ENCODE measurements around the gene SIX2.

The SIX2 gene

GRCh38 chr2:45002686-45003085 is 6.6 kb downstream of the SIX2 start:
- Histone ChIP-seq H3K79me2 (ENCODE audit: insufficient read depth, low read length) (no peaks in the 10 kb centered on the region), H3K4me2 (ENCODE audit: low read depth, low read length, poor library complexity, severe bottlenecking) (no peak overlapping the region), H2AFZ (ENCODE audit: low read depth, low read length, severe bottlenecking) (no peak overlapping the region), H3K4me3 (ENCODE audit: insufficient read depth, low read length, poor library complexity, severe bottlenecking) (no peak overlapping the region), H3K9me3 (ENCODE audit: insufficient read depth, low read length) (no peaks in the 10 kb centered on the region), H3F3A (ENCODE audit: insufficient read depth) (no peaks in the 10 kb centered on the region), H3K9ac (ENCODE audit: low read length) (no peak overlapping the region), H3K27me3 (ENCODE audit: low read length) (no peaks in the 10 kb centered on the region), H3K27ac (ENCODE audit: low read depth, low read length) (no peak overlapping the region), H3K36me3 (ENCODE audit: low read length) (no peaks in the 10 kb centered on the region), H3K9me2 (replicated peaks; ENCODE audit: insufficient read depth, low read length) (no peaks in the 10 kb centered on the region), H4K20me1 (ENCODE audit: low read depth, low read length) (no peaks in the 10 kb centered on the region)
- TF ChIP-seq CTCF (IDR thresholded peaks at IDR 0.05; ENCODE audit: insufficient read depth, low read length, poor library complexity, severe bottlenecking) (no peak), EZH2phosphoT487 (conservative IDR thresholded peaks at IDR 0.05; ENCODE audit: low read length) (no peak)

- no peaks in the 10 kb centered on the region for H3F3A ChIP-seq (ENCODE audit: insufficient read depth)
- no peaks in the 10 kb centered on the region for H3K9me3 ChIP-seq (ENCODE audit: insufficient read depth, low read length)
- TF ChIP-seq CTCF (IDR thresholded peaks at IDR 0.05; ENCODE audit: insufficient read depth, low read length, poor library complexity, severe bottlenecking): no peak
- TF ChIP-seq EZH2phosphoT487 (conservative IDR thresholded peaks at IDR 0.05; ENCODE audit: low read length): no peak
- no peak overlapping the region for H2AFZ ChIP-seq (ENCODE audit: low read depth, low read length, severe bottlenecking)
- H3K27ac ChIP-seq (ENCODE audit: low read depth, low read length): no peak overlapping the region
- H3K36me3 ChIP-seq (ENCODE audit: low read length): no peaks in the 10 kb centered on the region
- H3K4me2 ChIP-seq (ENCODE audit: low read depth, low read length, poor library complexity, severe bottlenecking): no peak overlapping the region
- H3K9me2 ChIP-seq (replicated peaks; ENCODE audit: insufficient read depth, low read length): no peaks in the 10 kb centered on the region
- no peaks in the 10 kb centered on the region for H4K20me1 ChIP-seq (ENCODE audit: low read depth, low read length)
- no peaks in the 10 kb centered on the region for H3K27me3 ChIP-seq (ENCODE audit: low read length)
- H3K4me3 ChIP-seq (ENCODE audit: insufficient read depth, low read length, poor library complexity, severe bottlenecking): no peak overlapping the region
- H3K79me2 ChIP-seq (ENCODE audit: insufficient read depth, low read length): no peaks in the 10 kb centered on the region
- H3K9ac ChIP-seq (ENCODE audit: low read length): no peak overlapping the region
These were observed 7.3 kb downstream of the SIX2 start for GRCh38 chr2:45001869-45002385.

- H3K4me2 ChIP-seq (ENCODE audit: low read depth, low read length, poor library complexity, severe bottlenecking): no peak overlapping the region
- no peaks in the 10 kb centered on the region for H3K27me3 ChIP-seq (ENCODE audit: low read length)
- TF ChIP-seq EZH2phosphoT487 (conservative IDR thresholded peaks at IDR 0.05; ENCODE audit: low read length): no peak
- no peak for TF ChIP-seq CTCF (IDR thresholded peaks at IDR 0.05; ENCODE audit: insufficient read depth, low read length, poor library complexity, severe bottlenecking)
- no peak overlapping the region for H3K4me3 ChIP-seq (ENCODE audit: insufficient read depth, low read length, poor library complexity, severe bottlenecking)
- H3K27ac ChIP-seq (ENCODE audit: low read depth, low read length): no peak overlapping the region
- H3K9me2 ChIP-seq (replicated peaks; ENCODE audit: insufficient read depth, low read length): no peaks in the 10 kb centered on the region
- no peaks in the 10 kb centered on the region for H3K9me3 ChIP-seq (ENCODE audit: insufficient read depth, low read length)
- no peaks in the 10 kb centered on the region for H3K36me3 ChIP-seq (ENCODE audit: low read length)
- no peaks in the 10 kb centered on the region for H4K20me1 ChIP-seq (ENCODE audit: low read depth, low read length)
- no peaks in the 10 kb centered on the region for H3K79me2 ChIP-seq (ENCODE audit: insufficient read depth, low read length)
- H2AFZ ChIP-seq (ENCODE audit: low read depth, low read length, severe bottlenecking): no peak overlapping the region
- no peaks in the 10 kb centered on the region for H3F3A ChIP-seq (ENCODE audit: insufficient read depth)
- H3K9ac ChIP-seq (ENCODE audit: low read length): no peak overlapping the region
These were observed 8.1 kb downstream of the SIX2 start for GRCh38 chr2:45000921-45001868.
